ENCODE data around the gene TREML2.

The TREML2 gene

GRCh38 chr6:41160933-41161332 is 40.0 kb downstream of the TREML2 start:
- Histone ChIP-seq H3K4me1 (ENCODE audit: low read length) (peaks cover under 1% of the 10 kb centered on the region; the same call in 1 of the 2 replicates), H3K27ac (ENCODE audit: low read length) (no peak overlapping the region), H2AFZ (ENCODE audit: low read depth, low read length) (no peak overlapping the region), H3K4me2 (ENCODE audit: low read length) (no peak overlapping the region), H3K27me3 (ENCODE audit: low read depth, low read length) (peaks cover 6% of the 10 kb centered on the region), H3K9me3 (ENCODE audit: insufficient read depth, low read length) (no peaks in the 10 kb centered on the region), H4K20me1 (ENCODE audit: insufficient read depth, low read length) (no peaks in the 10 kb centered on the region), H3K4me3 (ENCODE audit: low read length) (no peak overlapping the region), H3K36me3 (replicated peaks; ENCODE audit: low read depth, low read length) (no peaks in the 10 kb centered on the region), H3K9ac (ENCODE audit: low read length) (no peak overlapping the region), H3K79me2 (ENCODE audit: low read length) (no peaks in the 10 kb centered on the region)
- TF ChIP-seq CTCF (IDR thresholded peaks at IDR 0.05; ENCODE audit: low read depth, low read length) (no peak), EZH2phosphoT487 (IDR thresholded peaks at IDR 0.05; ENCODE audit: low read depth) (no peak)

- H2AFZ ChIP-seq (ENCODE audit: low read depth, low read length): no peak overlapping the region
- H4K20me1 ChIP-seq (ENCODE audit: insufficient read depth, low read length): no peaks in the 10 kb centered on the region
- H3K4me3 ChIP-seq (ENCODE audit: low read length): no peak overlapping the region
- TF ChIP-seq CTCF (IDR thresholded peaks at IDR 0.05; ENCODE audit: low read depth, low read length): no peak
- TF ChIP-seq EZH2phosphoT487 (IDR thresholded peaks at IDR 0.05; ENCODE audit: low read depth): no peak
- H3K9ac ChIP-seq (ENCODE audit: low read length): no peak overlapping the region
- no peaks in the 10 kb centered on the region for H3K36me3 ChIP-seq (replicated peaks; ENCODE audit: low read depth, low read length)
- H3K4me2 ChIP-seq (ENCODE audit: low read length): no peak overlapping the region
- peaks cover 9% of the 10 kb centered on the region for H3K4me1 ChIP-seq (ENCODE audit: low read length)
- 0 out of 2 replicates have a peak, but pooled peaks cover 5% of the 10 kb centered on the region for H3K27me3 ChIP-seq (ENCODE audit: low read depth, low read length)
- no peak overlapping the region for H3K27ac ChIP-seq (ENCODE audit: low read length)
- no peaks in the 10 kb centered on the region for H3K9me3 ChIP-seq (ENCODE audit: insufficient read depth, low read length)
- no peaks in the 10 kb centered on the region for H3K79me2 ChIP-seq (ENCODE audit: low read length)
Measured at GRCh38 chr6:41159415-41160082, 41.4 kb downstream of the TREML2 start.

GRCh38 chr6:41157323-41157722 is 43.6 kb downstream of the TREML2 start:
- peaks cover 9% of the 10 kb centered on the region for H3K4me1 ChIP-seq (ENCODE audit: low read length)
- H3K27ac ChIP-seq (ENCODE audit: low read length): no peak overlapping the region
- H3K9me3 ChIP-seq (ENCODE audit: insufficient read depth, low read length): no peaks in the 10 kb centered on the region
- H3K36me3 ChIP-seq (replicated peaks; ENCODE audit: low read depth, low read length): no peaks in the 10 kb centered on the region
- no peak overlapping the region for H3K9ac ChIP-seq (ENCODE audit: low read length)
- H3K4me2 ChIP-seq (ENCODE audit: low read length): no peak overlapping the region
- no peak overlapping the region for H2AFZ ChIP-seq (ENCODE audit: low read depth, low read length)
- 0 out of 2 replicates have a peak, but pooled peaks cover 5% of the 10 kb centered on the region for H3K27me3 ChIP-seq (ENCODE audit: low read depth, low read length)
- H3K79me2 ChIP-seq (ENCODE audit: low read length): no peaks in the 10 kb centered on the region
- no peak for TF ChIP-seq EZH2phosphoT487 (IDR thresholded peaks at IDR 0.05; ENCODE audit: low read depth)
- no peak for TF ChIP-seq CTCF (IDR thresholded peaks at IDR 0.05; ENCODE audit: low read depth, low read length)
- no peaks in the 10 kb centered on the region for H4K20me1 ChIP-seq (ENCODE audit: insufficient read depth, low read length)
- H3K4me3 ChIP-seq (ENCODE audit: low read length): no peak overlapping the region

DNA sequence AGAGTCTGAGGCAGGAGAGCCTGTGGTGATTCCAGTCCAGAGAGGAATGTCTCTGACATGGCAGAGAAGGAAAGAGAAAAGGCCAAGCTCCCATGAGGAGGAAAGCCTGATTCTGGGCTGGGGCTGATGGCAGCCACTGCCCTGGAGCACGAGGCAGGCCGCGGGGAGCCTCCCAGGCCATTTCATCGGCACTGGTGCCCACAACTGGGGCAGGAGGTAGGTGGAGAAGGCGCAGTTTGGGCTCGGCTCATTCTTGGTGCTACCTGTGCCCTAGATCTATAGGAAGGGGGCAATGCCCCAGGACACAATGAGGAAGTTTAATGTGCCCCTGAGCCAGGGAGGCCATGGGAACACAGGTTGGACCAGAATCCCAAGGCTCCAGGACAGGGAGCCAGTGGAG is 44.2 kb downstream of the TREML2 start:
- Histone ChIP-seq H3K9me3 (ENCODE audit: insufficient read depth, low read length) (no peaks in the 10 kb centered on the region), H3K36me3 (replicated peaks; ENCODE audit: low read depth, low read length) (no peaks in the 10 kb centered on the region), H4K20me1 (ENCODE audit: insufficient read depth, low read length) (no peaks in the 10 kb centered on the region), H3K79me2 (ENCODE audit: low read length) (no peaks in the 10 kb centered on the region), H3K27ac (ENCODE audit: low read length) (no peak overlapping the region), H3K4me2 (ENCODE audit: low read length) (no peak overlapping the region), H3K27me3 (ENCODE audit: low read depth, low read length) (0 out of 2 replicates have a peak, but pooled peaks cover 5% of the 10 kb centered on the region), H2AFZ (ENCODE audit: low read depth, low read length) (no peak overlapping the region), H3K9ac (ENCODE audit: low read length) (no peak overlapping the region), H3K4me1 (ENCODE audit: low read length) (peaks cover 9% of the 10 kb centered on the region), H3K4me3 (ENCODE audit: low read length) (no peak overlapping the region)
- TF ChIP-seq CTCF (IDR thresholded peaks at IDR 0.05; ENCODE audit: low read depth, low read length) (no peak), EZH2phosphoT487 (IDR thresholded peaks at IDR 0.05; ENCODE audit: low read depth) (no peak)
